Astrocyte of the hippocampus (primary cell): ENCODE measurements around the gene MTFR2.

Source experiments
- DNase-seq: peaks from one replicate; pipeline ENCODE4 v3.0.0; 2011; ENCODE audit warnings: low read depth, low spot score

The MTFR2 gene

GRCh38 chr6:136184738-136185137 is 65.4 kb downstream of the MTFR2 start:
- no peak for DNase-seq

GRCh38 chr6:136181861-136182260 is 68.2 kb downstream of the MTFR2 start:
- DNase-seq = no peak

DNA sequence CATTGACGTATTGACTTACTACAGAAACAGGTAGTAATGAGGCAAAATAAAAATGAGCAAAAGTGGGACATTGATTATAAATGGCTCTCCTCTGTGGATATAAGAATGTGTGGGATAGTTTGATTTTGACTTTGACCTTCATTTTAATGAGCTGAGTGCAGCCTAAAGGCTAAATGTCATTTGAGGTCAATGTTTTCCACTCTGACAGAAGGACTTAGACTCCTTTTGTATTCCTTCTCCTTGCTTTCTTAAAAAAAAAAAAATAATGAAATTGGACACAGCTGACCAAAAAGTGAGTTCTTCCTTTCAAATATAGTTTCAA is 68.6 kb downstream of the MTFR2 start:
- no peak for DNase-seq
